RWPE1 (cell line): ENCODE results near the gene SRSF10.

Source experiments
- CTCF ChIA-PET: fragments of 350-600 bp; sonication (Branson Sonifier 250); formaldehyde crosslinking; extraction: SDS; loops from one replicate; lab custom pipeline; 2021; lab: Yijun Ruan, JAX
- POLR2A ChIA-PET: fragments of 400-600 bp; formaldehyde crosslinking; extraction: SDS; loops from one replicate; lab custom pipeline; 2020; ENCODE audit warnings: antibody characterized with exemption; ENCODE audit not compliant: low non-redundant PET; lab: Yijun Ruan, JAX
- DNase-seq: peaks from one replicate; pipeline ENCODE4 v3.0.0; 2012; ENCODE audit warnings: low spot score
- H3K27ac ChIP-seq: fragments of 450-650 bp; 2 replicates; pipeline ENCODE4 v1.5.1; 2017
- CTCF ChIP-seq: fragments of 450-650 bp; conservative IDR thresholded peaks from 2 replicates; pipeline ENCODE4 v1.5.1; 2017; ENCODE audit warnings: low read depth, mild to moderate bottlenecking

SRSF10 gene

GRCh38 chr1:23914921-23915320, 65.2 kb downstream of the SRSF10 start:
- TF ChIP-seq CTCF: no peak
- H3K27ac ChIP-seq: no peak overlapping the region
- POLR2A ChIA-PET: interaction anchor here (0.7 kb wide), 1 partner anchor 17 kb away, joined by 5 read pairs; no protein-coding TSS in a partner anchor
- DNase-seq: no peak
- CTCF ChIA-PET: interaction anchor here (0.7 kb wide), 1 partner anchor 287 kb away, joined by 3 read pairs; no protein-coding TSS in a partner anchor
